ENCODE measurements around the gene KDM8. TPM values are rescaled to one million over a fixed set of nuclear protein-coding genes. Genes with fewer than 3 reads are reported as not detected.
"Not testable (repeated sequence)": the region's sequence is repeated elsewhere in the genome, so short reads cannot be mapped to it uniquely, and the experiment has no call there.

The KDM8 gene
- total RNA-seq, 4 donors from 2014 or later = 0.56 to 4.4 (median 2.5) TPM

DNA sequence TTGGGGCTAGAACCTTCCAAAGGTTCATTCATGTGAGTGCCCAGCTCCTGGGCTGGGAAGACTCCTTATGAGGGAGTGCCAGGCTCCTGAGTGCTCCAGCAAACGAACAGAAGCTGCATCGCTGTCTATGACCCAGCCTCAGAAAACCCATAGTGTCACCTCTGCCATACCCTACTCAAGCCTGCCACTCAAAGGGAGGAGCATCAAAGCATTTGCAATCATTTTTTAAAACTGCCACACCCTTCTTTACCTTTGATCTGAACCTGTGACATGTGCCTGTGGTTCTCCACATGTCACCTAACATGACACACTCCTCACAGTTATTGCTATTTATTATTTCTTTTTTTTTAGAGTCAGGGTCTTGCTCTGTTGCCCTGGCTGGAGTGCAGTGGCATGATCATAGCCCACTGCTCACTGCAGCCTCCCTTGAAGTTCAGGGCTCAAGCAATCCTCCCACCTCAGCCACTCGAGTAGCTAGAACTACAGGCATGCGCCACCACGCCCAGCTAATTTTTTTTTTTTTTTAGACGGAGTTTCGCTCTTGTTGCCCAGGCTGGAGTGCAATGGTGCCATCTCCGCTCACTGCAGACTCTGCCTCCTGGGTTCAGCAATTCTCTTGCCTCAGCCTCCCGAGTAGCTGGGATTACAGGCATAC lies 7.3 kb upstream of the KDM8 start:
- peaks cover 0 to 11% (median 0%) of the 10 kb centered on the region in 4 donors for H3K27me3 ChIP-seq
- H3K4me3 ChIP-seq = no peak overlapping the region
- 60 to 79% methylated on average over 7 to 9 of the region's 9 CpGs for WGBS, 2 donors
- TF ChIP-seq, protein P1, sequence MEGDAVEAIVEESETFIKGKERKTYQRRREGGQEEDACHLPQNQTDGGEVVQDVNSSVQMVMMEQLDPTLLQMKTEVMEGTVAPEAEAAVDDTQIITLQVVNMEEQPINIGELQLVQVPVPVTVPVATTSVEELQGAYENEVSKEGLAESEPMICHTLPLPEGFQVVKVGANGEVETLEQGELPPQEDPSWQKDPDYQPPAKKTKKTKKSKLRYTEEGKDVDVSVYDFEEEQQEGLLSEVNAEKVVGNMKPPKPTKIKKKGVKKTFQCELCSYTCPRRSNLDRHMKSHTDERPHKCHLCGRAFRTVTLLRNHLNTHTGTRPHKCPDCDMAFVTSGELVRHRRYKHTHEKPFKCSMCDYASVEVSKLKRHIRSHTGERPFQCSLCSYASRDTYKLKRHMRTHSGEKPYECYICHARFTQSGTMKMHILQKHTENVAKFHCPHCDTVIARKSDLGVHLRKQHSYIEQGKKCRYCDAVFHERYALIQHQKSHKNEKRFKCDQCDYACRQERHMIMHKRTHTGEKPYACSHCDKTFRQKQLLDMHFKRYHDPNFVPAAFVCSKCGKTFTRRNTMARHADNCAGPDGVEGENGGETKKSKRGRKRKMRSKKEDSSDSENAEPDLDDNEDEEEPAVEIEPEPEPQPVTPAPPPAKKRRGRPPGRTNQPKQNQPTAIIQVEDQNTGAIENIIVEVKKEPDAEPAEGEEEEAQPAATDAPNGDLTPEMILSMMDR (IDR thresholded peaks at IDR 0.05) = no peak
- TF ChIP-seq POLR2A (IDR thresholded peaks at IDR 0.05) = no peak
- no peaks in the 10 kb centered on the region for H3K36me3 ChIP-seq
- H3K27ac ChIP-seq = no peak overlapping the region
- no peak for DNase-seq
- intact Hi-C loops (cut with DNase I) = no loop called here
- H3K4me1 ChIP-seq = peaks cover 0 to 5% (median 0%) of the 10 kb centered on the region in 3 donors
- H3K9me3 ChIP-seq = no peaks in the 10 kb centered on the region

DNA sequence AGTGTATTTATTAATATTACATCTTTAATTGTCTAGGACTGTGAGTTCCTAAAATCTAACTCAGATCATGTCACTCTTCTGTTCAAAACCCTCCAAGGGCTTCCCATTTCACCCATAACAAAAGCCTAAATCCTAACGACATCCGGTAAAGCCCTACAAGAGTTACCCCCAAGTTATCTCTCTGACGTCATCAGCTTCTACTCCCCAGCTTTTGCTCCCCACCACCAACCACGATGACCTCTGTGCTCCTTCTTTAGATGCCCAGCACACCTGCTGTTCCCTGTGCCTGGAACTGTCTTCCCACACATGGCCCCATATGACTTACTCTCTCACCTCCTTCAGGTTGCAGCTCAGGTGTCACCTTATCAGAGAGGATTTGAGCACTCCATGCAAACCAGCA lies 6.3 kb upstream of the KDM8 start:
- intact Hi-C loops (cut with DNase I) = no loop called here
- Histone ChIP-seq H3K27me3 (peaks cover 0 to 11% (median 0%) of the 10 kb centered on the region in 4 donors), H3K27ac (no peak overlapping the region), H3K4me3 (no peak overlapping the region), H3K36me3 (no peaks in the 10 kb centered on the region), H3K4me1 (peaks cover 0 to 5% (median 0%) of the 10 kb centered on the region in 3 donors), H3K9me3 (no peaks in the 10 kb centered on the region)
- TF ChIP-seq POLR2A (IDR thresholded peaks at IDR 0.05) = no peak
- TF ChIP-seq, protein P1 (IDR thresholded peaks at IDR 0.05) = no peak
- no peak for DNase-seq
- WGBS, 2 donors = 67 to 78% methylated on average over 4 of the region's 4 CpGs

DNA sequence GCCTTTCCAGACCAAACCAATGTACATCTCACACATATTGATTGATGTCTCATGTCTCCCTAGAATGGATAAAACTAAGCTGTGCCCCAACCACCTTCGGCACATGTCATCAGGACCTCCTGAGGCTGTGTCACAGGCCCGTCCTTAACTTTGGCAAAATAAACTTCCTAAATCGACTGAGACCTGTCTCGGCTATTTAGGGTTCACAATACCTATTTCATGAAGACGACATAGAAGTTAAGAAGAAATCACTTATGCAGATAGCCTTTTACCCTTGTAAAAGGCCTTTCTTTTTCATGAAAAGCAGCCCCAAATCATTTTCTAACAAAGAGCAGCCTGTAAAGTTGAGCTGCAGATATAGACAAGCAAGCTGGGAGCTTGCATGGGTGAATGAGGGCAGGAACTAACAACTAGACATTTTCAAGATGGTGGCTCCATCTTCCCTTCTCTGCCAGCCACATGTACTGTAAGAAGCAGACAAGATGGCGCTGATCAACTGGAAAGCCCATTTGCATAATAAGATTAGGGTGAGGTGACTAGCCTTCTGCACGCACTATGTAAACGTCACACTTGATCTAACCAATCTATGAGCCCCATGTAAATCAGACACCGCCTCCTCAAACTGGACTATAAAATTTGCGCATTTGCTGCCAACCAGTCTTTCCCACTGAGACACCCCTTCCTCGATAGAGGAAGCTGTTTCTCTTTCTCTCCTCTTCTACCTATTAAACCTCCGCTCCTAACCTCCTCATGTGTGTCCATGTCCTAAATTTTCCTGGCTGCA lies 4.7 kb upstream of the KDM8 start:
- Histone ChIP-seq H3K36me3 (no peaks in the 10 kb centered on the region), H3K4me3 (no peak overlapping the region), H3K9me3 (no peaks in the 10 kb centered on the region), H3K27me3 (peaks cover 0 to 11% (median 0%) of the 10 kb centered on the region in 4 donors), H3K27ac (no peak overlapping the region), H3K4me1 (peaks cover 0 to 13% (median 4%) of the 10 kb centered on the region in 3 donors)
- no peak for TF ChIP-seq POLR2A (IDR thresholded peaks at IDR 0.05)
- TF ChIP-seq, protein P1 (IDR thresholded peaks at IDR 0.05) = no peak
- WGBS, 2 donors = 83 to 89% methylated on average over 12 of the region's 12 CpGs
- intact Hi-C loops (cut with DNase I) = no loop called here
- DNase-seq = no peak

DNA sequence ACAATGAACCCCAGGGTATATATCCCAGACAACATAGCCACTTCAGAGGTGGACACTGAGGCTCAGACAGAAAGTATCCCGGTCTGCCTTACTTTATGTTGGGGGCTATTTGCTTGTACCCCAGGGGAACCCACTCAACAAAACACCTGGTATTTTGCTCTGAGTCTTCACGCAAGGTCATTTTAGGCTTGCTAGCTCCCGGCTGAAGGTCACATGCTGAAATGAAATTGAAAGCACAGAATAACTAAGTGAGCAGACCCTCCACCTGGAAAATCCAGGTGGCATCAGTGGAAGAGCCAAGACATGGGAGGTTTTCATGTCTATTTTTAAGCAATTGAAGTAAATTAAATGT lies 4.1 kb upstream of the KDM8 start:
- peaks cover 0 to 11% (median 0%) of the 10 kb centered on the region in 4 donors for H3K27me3 ChIP-seq
- H3K9me3 ChIP-seq = no peaks in the 10 kb centered on the region
- H3K36me3 ChIP-seq = no peaks in the 10 kb centered on the region
- H3K4me1 ChIP-seq = peaks cover 4 to 17% (median 4%) of the 10 kb centered on the region in 3 donors
- intact Hi-C loops (cut with DNase I) = no loop called here
- TF ChIP-seq, protein P1 (IDR thresholded peaks at IDR 0.05) = no peak
- TF ChIP-seq POLR2A (IDR thresholded peaks at IDR 0.05) = no peak
- no peak for DNase-seq
- H3K27ac ChIP-seq = no peak overlapping the region
- H3K4me3 ChIP-seq = no peak overlapping the region
- 74 to 92% methylated on average over 3 of the region's 3 CpGs for WGBS, 2 donors

DNA sequence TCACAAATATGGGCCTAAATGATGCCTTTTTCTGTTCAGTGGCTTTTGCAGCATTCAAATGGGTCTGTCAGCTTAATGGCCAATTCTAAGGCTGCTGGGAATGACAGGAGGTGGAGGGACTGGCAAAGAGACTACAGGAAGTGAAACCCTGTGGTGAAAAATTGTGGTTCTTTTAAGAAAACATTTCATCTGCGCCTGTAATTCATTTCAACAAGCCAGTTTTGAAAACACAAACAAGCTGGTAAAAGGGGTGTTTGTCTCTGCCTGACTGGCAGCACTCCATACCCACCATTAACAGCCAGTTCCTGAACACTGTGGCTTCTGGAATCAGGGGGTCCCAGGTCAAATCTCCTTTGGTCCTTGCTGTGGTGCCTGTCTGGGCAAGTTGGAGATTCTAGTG lies 3.6 kb upstream of the KDM8 start:
- no peaks in the 10 kb centered on the region for H3K9me3 ChIP-seq
- no peaks in the 10 kb centered on the region for H3K36me3 ChIP-seq
- WGBS, 2 donors = 40 to 57% methylated on average over 1 of the region's 1 CpG
- TF ChIP-seq POLR2A (IDR thresholded peaks at IDR 0.05) = no peak
- TF ChIP-seq, protein P1 (IDR thresholded peaks at IDR 0.05) = no peak
- intact Hi-C loops (cut with DNase I) = no loop called here
- H3K4me3 ChIP-seq = no peak overlapping the region
- peaks cover 8 to 23% (median 9%) of the 10 kb centered on the region in 3 donors for H3K4me1 ChIP-seq
- peaks cover 0 to 11% (median 0%) of the 10 kb centered on the region in 4 donors for H3K27me3 ChIP-seq
- H3K27ac ChIP-seq = peak overlapping the region in 2 of 4 donors; percentile 52 to 70
- DNase-seq = no peak

DNA sequence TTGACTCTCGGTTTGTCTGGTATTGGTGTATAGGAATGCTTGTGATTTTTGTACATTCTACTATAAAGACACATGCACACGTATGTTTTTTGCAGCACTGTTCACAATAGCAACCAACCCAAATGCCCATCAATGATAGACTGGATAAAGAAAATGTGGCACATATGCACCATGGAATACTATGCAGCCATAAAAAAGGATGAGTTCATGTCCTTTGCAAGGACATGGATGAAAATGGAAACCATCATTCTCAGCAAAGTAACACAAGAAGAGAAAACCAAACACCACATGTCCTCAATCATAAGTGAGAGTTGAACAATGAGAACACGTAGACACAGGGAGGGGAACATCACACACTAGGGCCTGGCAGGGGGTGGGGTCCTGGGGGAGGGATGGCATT lies 2.4 kb upstream of the KDM8 start:
- 86 to 88% methylated on average over 3 of the region's 3 CpGs for WGBS, 2 donors

More for the DNA sequence above, 2.4 kb upstream of the KDM8 start:
- H3K27ac ChIP-seq; H3K36me3 ChIP-seq; H3K4me3 ChIP-seq; DNase-seq; H3K9me3 ChIP-seq; intact Hi-C loops (cut with DNase I): not testable (repeated sequence)
- peaks cover 0 to 11% (median 0%) of the 10 kb centered on the region in 4 donors for H3K27me3 ChIP-seq
- peaks cover 8 to 28% (median 11%) of the 10 kb centered on the region in 3 donors for H3K4me1 ChIP-seq
